ENCODE data around the gene PDE3A.
A peak's percentile ranks its signal among the peaks of the same experiment; 100 is the strongest.

PDE3A gene

DNA sequence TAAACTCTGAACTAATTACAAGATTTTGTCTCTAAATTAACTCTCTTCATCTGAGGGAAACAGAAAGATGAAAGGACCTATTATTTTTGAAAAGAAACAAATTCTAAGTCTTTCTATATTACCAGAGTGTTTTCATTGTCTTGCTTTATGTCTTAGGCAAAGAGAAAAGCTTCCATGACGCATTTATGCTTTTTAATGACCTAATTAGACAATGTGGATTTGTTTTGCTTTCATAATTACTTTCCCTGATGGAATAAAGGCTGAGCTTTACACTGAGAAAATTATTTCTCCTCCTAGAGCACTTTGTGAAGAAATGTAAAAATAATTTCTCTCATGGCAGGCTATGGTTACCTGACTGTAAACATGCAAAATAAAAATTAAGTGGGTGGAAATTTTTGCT is 188.8 kb downstream of the PDE3A start:
- TF ChIP-seq, protein P1, sequence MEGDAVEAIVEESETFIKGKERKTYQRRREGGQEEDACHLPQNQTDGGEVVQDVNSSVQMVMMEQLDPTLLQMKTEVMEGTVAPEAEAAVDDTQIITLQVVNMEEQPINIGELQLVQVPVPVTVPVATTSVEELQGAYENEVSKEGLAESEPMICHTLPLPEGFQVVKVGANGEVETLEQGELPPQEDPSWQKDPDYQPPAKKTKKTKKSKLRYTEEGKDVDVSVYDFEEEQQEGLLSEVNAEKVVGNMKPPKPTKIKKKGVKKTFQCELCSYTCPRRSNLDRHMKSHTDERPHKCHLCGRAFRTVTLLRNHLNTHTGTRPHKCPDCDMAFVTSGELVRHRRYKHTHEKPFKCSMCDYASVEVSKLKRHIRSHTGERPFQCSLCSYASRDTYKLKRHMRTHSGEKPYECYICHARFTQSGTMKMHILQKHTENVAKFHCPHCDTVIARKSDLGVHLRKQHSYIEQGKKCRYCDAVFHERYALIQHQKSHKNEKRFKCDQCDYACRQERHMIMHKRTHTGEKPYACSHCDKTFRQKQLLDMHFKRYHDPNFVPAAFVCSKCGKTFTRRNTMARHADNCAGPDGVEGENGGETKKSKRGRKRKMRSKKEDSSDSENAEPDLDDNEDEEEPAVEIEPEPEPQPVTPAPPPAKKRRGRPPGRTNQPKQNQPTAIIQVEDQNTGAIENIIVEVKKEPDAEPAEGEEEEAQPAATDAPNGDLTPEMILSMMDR (IDR thresholded peaks at IDR 0.05; ENCODE audit: low read length, missing control alignments) = no peak
- no peak overlapping the region for H3K4me3 ChIP-seq (replicated peaks; ENCODE audit: low read depth, low read length)
- DNase-seq (ENCODE audit: low read depth) = no peak

DNA sequence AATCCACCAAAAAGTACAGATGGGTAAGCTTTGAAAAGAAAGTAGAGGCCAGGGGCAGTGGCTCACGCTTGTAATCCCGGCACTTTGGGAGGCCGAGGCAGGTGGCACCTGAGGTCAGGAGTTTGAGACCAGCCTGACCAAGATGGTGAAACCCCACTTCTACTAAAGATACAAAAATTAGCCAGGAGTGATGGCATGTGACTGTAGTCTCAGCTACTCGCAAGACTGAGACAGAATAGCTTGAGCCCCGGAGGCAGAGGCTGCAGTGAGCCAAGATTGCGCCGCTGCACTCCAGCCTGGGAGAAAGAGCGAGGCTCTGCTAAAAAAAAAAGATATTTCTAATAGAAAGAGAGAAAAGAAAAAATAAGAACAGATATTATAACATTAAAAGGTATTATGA is 192.6 kb downstream of the PDE3A start:
- DNase-seq (ENCODE audit: low read depth) = no peak
- TF ChIP-seq, protein P1 (IDR thresholded peaks at IDR 0.05; ENCODE audit: low read length, missing control alignments) = no peak
- no peak overlapping the region for H3K4me3 ChIP-seq (replicated peaks; ENCODE audit: low read depth, low read length)

DNA sequence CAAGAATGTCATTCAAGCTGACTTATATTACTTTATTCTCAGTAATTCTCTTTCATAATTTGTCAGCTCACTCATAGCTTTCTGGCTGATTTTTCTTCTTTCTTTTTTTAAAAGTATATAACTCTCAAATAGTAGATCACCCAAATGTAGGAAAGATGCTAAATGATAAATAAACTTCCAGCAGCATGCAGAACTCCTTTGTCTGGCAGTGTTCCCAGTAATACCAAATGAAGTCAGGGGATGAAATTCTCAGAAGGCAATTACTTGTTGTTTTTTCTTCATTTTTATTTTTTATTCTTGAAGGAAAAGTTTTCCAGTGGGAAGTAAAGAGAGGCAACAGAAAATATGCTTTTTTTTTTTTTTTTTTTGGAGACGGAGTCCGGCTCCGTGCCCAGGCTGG is 193.5 kb downstream of the PDE3A start:
- TF ChIP-seq, protein P1 (IDR thresholded peaks at IDR 0.05; ENCODE audit: low read length, missing control alignments) = no peak
- H3K4me3 ChIP-seq (replicated peaks; ENCODE audit: low read depth, low read length) = no peak overlapping the region
- DNase-seq (ENCODE audit: low read depth) = peak; percentile 20

DNA sequence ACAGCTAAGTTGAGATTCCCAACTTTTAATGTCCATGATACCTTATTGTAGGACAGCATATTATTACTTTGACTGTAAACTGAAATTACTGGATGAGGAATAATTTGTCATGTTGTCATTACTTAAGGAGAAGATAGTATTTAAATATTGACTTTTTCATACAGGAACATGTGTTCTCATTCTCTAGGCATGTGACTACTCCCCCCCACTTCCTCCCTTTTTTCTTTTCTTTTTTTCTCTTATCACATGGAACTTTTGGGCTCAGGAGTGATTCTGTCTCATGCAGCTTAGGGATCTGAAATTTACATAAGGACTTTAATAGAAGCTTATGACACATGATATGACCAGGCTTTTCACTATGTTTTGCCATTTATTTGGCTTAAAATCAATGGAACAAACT is 199.1 kb downstream of the PDE3A start:
- no peak overlapping the region for H3K4me3 ChIP-seq (replicated peaks; ENCODE audit: low read depth, low read length)
- TF ChIP-seq, protein P1 (IDR thresholded peaks at IDR 0.05; ENCODE audit: low read length, missing control alignments) = no peak
- peak; percentile 46 for DNase-seq (ENCODE audit: low read depth)

DNA sequence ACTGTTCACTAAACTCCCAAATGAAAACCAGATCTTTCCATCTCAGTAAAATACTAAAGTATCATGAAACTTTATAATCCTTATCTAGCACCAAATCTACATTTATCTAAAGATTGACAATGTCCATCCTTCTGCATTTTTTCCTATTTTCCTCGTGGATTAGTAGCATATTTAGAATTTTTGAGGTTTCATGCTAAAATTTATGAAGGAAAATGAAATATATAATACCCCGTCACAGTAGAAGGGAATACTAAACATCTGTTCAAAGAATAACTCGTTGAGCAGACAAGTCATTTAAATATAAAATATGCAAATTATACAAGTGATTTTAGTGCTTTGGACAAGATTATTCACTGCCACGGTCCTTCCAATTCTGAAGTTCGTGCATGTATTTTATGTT is 204.1 kb downstream of the PDE3A start:
- no peak overlapping the region for H3K4me3 ChIP-seq (replicated peaks; ENCODE audit: low read depth, low read length)
- DNase-seq (ENCODE audit: low read depth) = no peak
- TF ChIP-seq, protein P1 (IDR thresholded peaks at IDR 0.05; ENCODE audit: low read length, missing control alignments) = no peak

DNA sequence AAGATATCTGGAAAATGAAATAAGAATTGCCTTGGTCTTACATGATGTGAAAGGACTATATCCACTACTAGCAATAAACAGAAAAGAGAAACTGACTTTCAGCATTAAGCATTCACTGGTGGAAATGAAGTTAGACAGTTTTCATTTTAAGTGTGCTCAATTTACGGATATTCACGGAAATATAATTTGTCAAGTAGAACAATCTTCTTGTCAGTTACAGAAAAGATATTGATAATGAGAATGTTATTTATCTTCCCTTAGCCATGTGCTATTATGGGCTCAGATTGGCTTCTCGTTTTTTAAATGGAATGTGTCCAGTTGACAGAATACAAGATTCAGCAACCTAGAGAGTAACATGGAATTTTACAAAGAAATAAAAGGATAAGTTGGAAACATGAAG is 208.2 kb downstream of the PDE3A start:
- TF ChIP-seq, protein P1 (IDR thresholded peaks at IDR 0.05; ENCODE audit: low read length, missing control alignments) = no peak
- H3K4me3 ChIP-seq (replicated peaks; ENCODE audit: low read depth, low read length) = no peak overlapping the region
- no peak for DNase-seq (ENCODE audit: low read depth)

DNA sequence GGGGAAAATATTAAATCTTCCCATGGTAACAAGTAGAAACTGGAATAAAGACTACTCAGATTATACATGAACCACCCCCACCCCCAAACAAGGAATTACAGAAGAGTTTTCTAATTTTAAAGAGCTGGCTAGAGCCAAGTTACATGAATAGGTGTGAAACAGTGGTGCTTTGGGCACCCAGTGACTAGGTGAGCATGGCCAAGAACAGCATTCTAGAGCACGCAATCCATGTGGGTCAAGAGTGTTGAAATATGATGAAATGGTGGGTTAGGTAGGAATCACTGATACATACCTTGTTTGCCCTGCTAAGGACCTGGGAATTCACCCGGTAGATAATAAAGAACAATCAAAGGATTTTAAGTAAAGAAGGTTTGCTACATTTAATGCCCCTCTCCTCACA is 208.7 kb downstream of the PDE3A start:
- TF ChIP-seq, protein P1 (IDR thresholded peaks at IDR 0.05; ENCODE audit: low read length, missing control alignments) = no peak
- DNase-seq (ENCODE audit: low read depth) = no peak
- no peak overlapping the region for H3K4me3 ChIP-seq (replicated peaks; ENCODE audit: low read depth, low read length)

Data from fibroblast of pulmonary artery (primary cell).